Activated T-cell treated with anti-CD3 and anti-CD28 coated beads, Interleukin-2, amount 50 U/mL, for 72 hours (primary cell): Measurements from ENCODE around the gene ARR3. TPM values are rescaled to one million over a fixed set of nuclear protein-coding genes. Genes with fewer than 3 reads are reported as not detected.
"Not testable (repeated sequence)": the region's sequence is repeated elsewhere in the genome, so short reads cannot be mapped to it uniquely, and the experiment has no call there.

Source experiments
- ATAC-seq, 2 donors: fragments of 150-1000 bp; cut with Tn5 transposase; replicated peaks in 1 of 2; 2 replicates each; pipeline ENCODE4 v1.10.0; 2021; ENCODE audit warnings: moderate library complexity in 2 of 2, mild to moderate bottlenecking in 1 of 2
- DNase-seq, 2 donors: peaks; one replicate each; pipeline ENCODE4 v3.0.0; 2021 to 2022; ENCODE audit warnings: mixed read lengths in 1 of 2
- H3K27ac Mint-ChIP-seq: one replicate; pipeline ENCODE4 v1.8.0; 2022; ENCODE audit warnings: mild to moderate bottlenecking, moderate library complexity, mixed read lengths
- H3K27me3 Mint-ChIP-seq: one replicate; pipeline ENCODE4 v1.8.0; 2022; ENCODE audit warnings: low read depth, mixed read lengths
- H3K36me3 Mint-ChIP-seq, 2 donors: one replicate each; pipeline ENCODE4 v1.8.0; 2022; ENCODE audit warnings: mixed read lengths in 2 of 2, mild to moderate bottlenecking in 1 of 2; ENCODE audit not compliant: insufficient read depth in 2 of 2
- H3K4me1 Mint-ChIP-seq: one replicate; pipeline ENCODE4 v1.8.0; 2022; ENCODE audit warnings: low read depth, mixed read lengths
- H3K4me3 Mint-ChIP-seq, 2 donors: one replicate each; pipeline ENCODE4 v1.8.0; 2022; ENCODE audit warnings: mild to moderate bottlenecking in 2 of 2, mixed read lengths in 2 of 2, moderate library complexity in 2 of 2
- H3K9me3 Mint-ChIP-seq, 2 donors: one replicate each; pipeline ENCODE4 v1.8.0; 2022; ENCODE audit warnings: mixed read lengths in 2 of 2
- total RNA-seq, 2 donors: library from RNA; stranded (reverse); gene quantifications; one replicate each; pipeline ENCODE4 v1.2.3, GENCODE V29; 2022

Gene ARR3
- total RNA-seq, 2 donors from 2014 or later, result not detected

- ATAC-seq (peak; percentile 42 to 48), DNase-seq (no peak)
- Mint-ChIP-seq H3K36me3 (peaks cover 1 to 10% of the 10 kb centered on the region in 2 donors), H3K27ac (peak overlapping the region; percentile 97), H3K4me1 (peaks cover 19% of the 10 kb centered on the region), H3K27me3 (peaks cover 42% of the 10 kb centered on the region), H3K4me3 (peak overlapping the region; percentile 38 to 78), H3K9me3 (peaks cover 2 to 6% of the 10 kb centered on the region in 2 donors)
Observed at GRCh38 chrX:70254063-70254400, 14.1 kb upstream of the ARR3 start.

GRCh38 chrX:70254909-70255308, 13.2 kb upstream of the ARR3 start:
- ATAC-seq, result no peak
- Mint-ChIP-seq H3K27me3 (peaks cover 42% of the 10 kb centered on the region), H3K9me3 (peaks cover 2 to 6% of the 10 kb centered on the region in 2 donors), H3K4me1 (peaks cover 19% of the 10 kb centered on the region), H3K36me3 (peaks cover 1 to 10% of the 10 kb centered on the region in 2 donors), H3K27ac (no peak overlapping the region), H3K4me3 (no peak overlapping the region)
- DNase-seq, result no peak

- Mint-ChIP-seq H3K27me3 (peaks cover 42% of the 10 kb centered on the region), H3K36me3 (peaks cover 1 to 10% of the 10 kb centered on the region in 2 donors)
Observed at GRCh38 chrX:70255452-70255851, 12.7 kb upstream of the ARR3 start.

GRCh38 chrX:70257423-70258288, 10.5 kb upstream of the ARR3 start:
- ATAC-seq (no peak), DNase-seq (no peak)
- H3K36me3 Mint-ChIP-seq, result peaks cover 1 to 10% of the 10 kb centered on the region in 2 donors
- H3K4me3 Mint-ChIP-seq, result no peak overlapping the region
- peaks cover 2 to 6% of the 10 kb centered on the region in 2 donors for H3K9me3 Mint-ChIP-seq
- peaks cover 32% of the 10 kb centered on the region for H3K27me3 Mint-ChIP-seq
- H3K27ac Mint-ChIP-seq, result no peak overlapping the region
- H3K4me1 Mint-ChIP-seq, result peaks cover 19% of the 10 kb centered on the region

More at GRCh38 chrX:70255452-70255851, 12.7 kb upstream of the ARR3 start:
- no peak for ATAC-seq
- Mint-ChIP-seq H3K4me3 (no peak overlapping the region), H3K27ac (no peak overlapping the region), H3K4me1 (peaks cover 19% of the 10 kb centered on the region), H3K9me3 (peaks cover 2 to 6% of the 10 kb centered on the region in 2 donors)
- DNase-seq, result no peak

- Mint-ChIP-seq H3K27ac (no peak within 1 kb of the TSS), H3K4me3 (no peak within 1 kb of the TSS), H3K4me1 (no peaks in the 10 kb centered on the region), H3K27me3 (peaks cover 29% of the 10 kb centered on the region), H3K36me3 (peaks cover 0 to 2% of the 10 kb centered on the region in 2 donors), H3K9me3 (no peaks in the 10 kb centered on the region)
- ATAC-seq (no peak), DNase-seq (no peak)
Observed at GRCh38 chrX:70260104-70260503, 8.0 kb upstream of the ARR3 start, which contains the start of gene P2RY4. TSS of gene P2RY4 (minus strand) at chrX:70260204. CDS start at chrX:70259624, 580 bp downstream.

- Mint-ChIP-seq H3K27ac (no peak overlapping the region), H3K4me3 (no peak overlapping the region), H3K9me3 (no peaks in the 10 kb centered on the region), H3K27me3 (peaks cover 16% of the 10 kb centered on the region), H3K4me1 (no peaks in the 10 kb centered on the region), H3K36me3 (peaks cover 0 to 2% of the 10 kb centered on the region in 2 donors)
- DNase-seq, result peak; percentile 42 to 59
- peak; percentile 67 to 80 for ATAC-seq
Observed at GRCh38 chrX:70262952-70263567, 5.1 kb upstream of the ARR3 start.

- ATAC-seq, result no peak
- H3K9me3 Mint-ChIP-seq, result no peaks in the 10 kb centered on the region
Observed at GRCh38 chrX:70264784-70265183, 3.4 kb upstream of the ARR3 start.

GRCh38 chrX:70274029-70274428, 5.9 kb downstream of the ARR3 start:
- ATAC-seq, H3K4me3 Mint-ChIP-seq, H3K36me3 Mint-ChIP-seq, H3K4me1 Mint-ChIP-seq, DNase-seq, H3K27ac Mint-ChIP-seq, H3K9me3 Mint-ChIP-seq: not testable (repeated sequence)
- H3K27me3 Mint-ChIP-seq, result peaks cover 13% of the 10 kb centered on the region

More at GRCh38 chrX:70264784-70265183, 3.4 kb upstream of the ARR3 start:
- DNase-seq, result no peak
- peaks cover 20% of the 10 kb centered on the region for H3K27me3 Mint-ChIP-seq
- H3K27ac Mint-ChIP-seq, result no peak overlapping the region
- no peak overlapping the region for H3K4me3 Mint-ChIP-seq
- H3K36me3 Mint-ChIP-seq, result no peaks in the 10 kb centered on the region
- H3K4me1 Mint-ChIP-seq, result no peaks in the 10 kb centered on the region

GRCh38 chrX:70279081-70279480, 10.9 kb downstream of the ARR3 start:
- Mint-ChIP-seq H3K27me3 (peaks cover 16% of the 10 kb centered on the region), H3K36me3 (no peaks in the 10 kb centered on the region), H3K4me3 (no peak overlapping the region), H3K4me1 (no peaks in the 10 kb centered on the region), H3K9me3 (no peaks in the 10 kb centered on the region), H3K27ac (no peak overlapping the region)
- DNase-seq (no peak), ATAC-seq (no peak)

- Mint-ChIP-seq H3K36me3 (no peaks in the 10 kb centered on the region), H3K9me3 (no peaks in the 10 kb centered on the region), H3K27me3 (peaks cover 16% of the 10 kb centered on the region), H3K4me3 (no peak overlapping the region), H3K27ac (no peak overlapping the region), H3K4me1 (no peaks in the 10 kb centered on the region)
- DNase-seq (no peak), ATAC-seq (no peak)
Observed at GRCh38 chrX:70280573-70280972, 12.4 kb downstream of the ARR3 start.

- Mint-ChIP-seq H3K4me3 (no peak within 1 kb of the TSS), H3K9me3 (no peaks in the 10 kb centered on the region), H3K27ac (no peak within 1 kb of the TSS), H3K4me1 (no peaks in the 10 kb centered on the region), H3K36me3 (no peaks in the 10 kb centered on the region), H3K27me3 (peaks cover 29% of the 10 kb centered on the region)
- ATAC-seq (no peak), DNase-seq (no peak)
Observed at GRCh38 chrX:70281951-70282350, 13.8 kb downstream of the ARR3 start, which contains the start of gene RAB41. TSS of gene RAB41 (plus strand) at chrX:70282172. CDS start at chrX:70282218, 46 bp downstream.

GRCh38 chrX:70289168-70289792, 21.1 kb downstream of the ARR3 start:
- ATAC-seq (no peak), DNase-seq (no peak)
- peak overlapping the region; percentile 82 for H3K27ac Mint-ChIP-seq
- H3K4me1 Mint-ChIP-seq, result no peaks in the 10 kb centered on the region
- H3K9me3 Mint-ChIP-seq, result no peaks in the 10 kb centered on the region
- H3K27me3 Mint-ChIP-seq, result peaks cover 13% of the 10 kb centered on the region
- H3K36me3 Mint-ChIP-seq, result peaks cover 0 to 5% of the 10 kb centered on the region in 2 donors
- peak overlapping the region; percentile 90 for H3K4me3 Mint-ChIP-seq
